GM19328 (cell line): Measurements from ENCODE around the gene PPIB.
"Not testable (repeated sequence)": the region's sequence is repeated elsewhere in the genome, so short reads cannot be mapped to it uniquely, and the experiment has no call there.

ENCODE experiments used
- ATAC-seq: cut with Tn5 transposase; IDR thresholded peaks from one replicate; pipeline ENCODE4 v1.9.1; 2021; ENCODE audit warnings: mild to moderate bottlenecking, moderate library complexity; ENCODE audit not compliant: unreplicated experiment

PPIB gene

DNA sequence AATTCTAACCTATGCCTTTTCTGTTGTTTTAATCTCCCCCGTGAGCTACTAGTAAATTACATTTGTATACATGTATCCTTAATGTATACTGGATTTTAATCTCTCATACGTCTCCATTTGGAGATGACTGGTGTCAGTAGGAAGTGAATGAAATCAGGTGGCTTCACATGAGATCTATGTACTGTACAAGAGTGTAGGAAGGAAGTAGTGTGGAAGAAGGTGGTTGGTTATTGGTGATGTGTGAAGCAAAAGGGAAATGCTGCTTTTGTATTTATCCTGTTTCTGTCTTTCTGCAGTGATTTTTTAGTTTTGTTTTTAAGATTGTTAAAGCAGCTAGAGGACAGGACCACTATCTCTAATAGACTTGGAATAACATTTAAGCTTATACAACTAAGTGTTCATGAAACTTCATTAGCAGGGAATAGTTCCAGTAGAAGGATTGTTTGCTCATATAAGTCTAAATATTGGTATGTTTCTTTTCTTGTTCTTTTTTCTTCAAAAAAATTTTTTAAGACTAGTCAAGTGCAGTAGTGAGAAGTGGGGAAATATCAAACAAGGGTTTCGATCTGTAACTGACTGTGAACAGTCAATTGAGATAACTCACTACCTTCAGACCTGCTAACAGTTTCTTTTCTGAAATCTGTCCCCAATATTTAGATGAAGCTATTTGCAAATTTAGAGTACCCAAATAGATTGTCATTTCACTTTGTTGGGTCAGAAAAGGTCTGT, 51.7 kb downstream of the PPIB start:
- ATAC-seq: no peak

DNA sequence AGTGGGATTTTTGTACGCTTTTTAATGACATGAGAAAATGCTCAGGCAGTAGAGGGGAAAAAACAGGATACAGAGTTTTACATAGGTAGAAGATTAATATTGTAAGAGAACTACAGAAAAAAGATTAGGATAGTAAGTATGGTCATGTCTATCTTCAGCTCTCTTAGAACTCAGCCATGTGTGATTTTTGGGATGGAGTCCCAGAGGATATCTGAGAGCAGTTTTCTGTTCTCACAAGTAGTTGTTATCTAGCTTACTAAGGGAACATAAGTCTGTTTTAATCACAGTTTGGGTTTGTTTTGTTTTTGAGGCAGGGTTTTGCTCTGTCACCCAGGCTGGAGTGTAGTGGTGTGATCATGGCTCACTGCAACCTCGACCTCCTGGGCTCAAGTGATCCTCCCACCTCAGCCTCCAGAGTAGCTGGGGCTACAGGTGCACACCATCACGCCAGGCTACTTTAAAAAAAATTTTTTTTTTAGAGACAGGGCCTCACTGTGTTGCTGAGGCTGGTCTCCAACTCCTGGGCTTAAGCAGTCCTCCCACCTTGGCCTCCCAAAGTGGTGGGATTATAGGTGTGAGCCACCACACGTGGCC, 52.6 kb downstream of the PPIB start:
- ATAC-seq: not testable (repeated sequence)

DNA sequence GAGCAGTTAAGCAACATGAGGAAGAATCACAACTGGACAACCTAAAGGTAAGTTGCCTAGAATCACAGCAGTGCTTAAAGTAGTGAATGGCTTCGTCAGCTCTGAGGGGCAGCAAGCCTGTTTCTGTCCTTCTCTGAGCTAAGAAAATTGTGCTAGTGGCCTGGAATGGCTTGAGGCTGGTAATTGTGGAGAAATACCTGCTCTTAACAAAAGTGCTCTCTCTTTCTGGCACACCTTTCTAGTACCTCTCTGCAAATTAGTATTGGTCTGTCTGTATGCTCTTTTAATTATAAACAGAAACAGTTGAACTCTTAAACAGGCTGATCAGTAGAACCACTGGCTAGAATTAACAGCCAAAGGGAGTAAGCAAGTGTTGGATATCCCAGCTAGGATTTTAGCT, 55.5 kb downstream of the PPIB start:
- no peak for ATAC-seq
